GM21825 (cell line): ENCODE measurements around the gene CALR3.

Experiments
- ATAC-seq: cut with Tn5 transposase; IDR thresholded peaks from one replicate; pipeline ENCODE4 v1.9.1; 2021; ENCODE audit warnings: mild to moderate bottlenecking, moderate library complexity; ENCODE audit not compliant: unreplicated experiment

Gene CALR3

GRCh38 chr19:16435238-16435917 lies 60.6 kb downstream of the CALR3 start:
- ATAC-seq = no peak

GRCh38 chr19:16433986-16434385 lies 62.0 kb downstream of the CALR3 start:
- ATAC-seq = no peak

GRCh38 chr19:16429759-16430091 lies 66.2 kb downstream of the CALR3 start:
- no peak for ATAC-seq

GRCh38 chr19:16429066-16429758 lies 66.8 kb downstream of the CALR3 start:
- no peak for ATAC-seq
